ENCODE measurements around the gene TMEM143.
A peak's percentile ranks its signal among the peaks of the same experiment; 100 is the strongest.

TMEM143 gene

DNA sequence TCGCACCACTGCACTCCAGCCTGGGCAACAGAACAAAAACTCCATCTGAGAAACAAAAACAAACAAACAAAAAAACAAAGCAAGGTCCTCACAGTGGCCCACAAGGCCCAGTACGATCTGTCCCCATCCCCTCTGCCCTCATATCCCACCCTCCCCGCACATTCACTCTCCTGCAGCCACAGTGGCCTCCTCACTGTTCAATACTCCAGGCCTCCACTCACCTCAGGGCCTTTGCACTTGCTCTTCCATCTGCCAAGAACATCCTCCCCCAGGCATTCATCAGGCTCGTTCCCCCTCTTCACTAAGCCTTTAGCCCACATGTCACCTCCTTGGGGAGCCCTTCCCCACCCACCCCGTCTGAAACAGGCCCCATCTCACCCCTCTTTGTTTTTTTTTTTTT, 4.6 kb downstream of the TMEM143 start:
- no peak for DNase-seq (ENCODE audit: low read depth, low spot score)

DNA sequence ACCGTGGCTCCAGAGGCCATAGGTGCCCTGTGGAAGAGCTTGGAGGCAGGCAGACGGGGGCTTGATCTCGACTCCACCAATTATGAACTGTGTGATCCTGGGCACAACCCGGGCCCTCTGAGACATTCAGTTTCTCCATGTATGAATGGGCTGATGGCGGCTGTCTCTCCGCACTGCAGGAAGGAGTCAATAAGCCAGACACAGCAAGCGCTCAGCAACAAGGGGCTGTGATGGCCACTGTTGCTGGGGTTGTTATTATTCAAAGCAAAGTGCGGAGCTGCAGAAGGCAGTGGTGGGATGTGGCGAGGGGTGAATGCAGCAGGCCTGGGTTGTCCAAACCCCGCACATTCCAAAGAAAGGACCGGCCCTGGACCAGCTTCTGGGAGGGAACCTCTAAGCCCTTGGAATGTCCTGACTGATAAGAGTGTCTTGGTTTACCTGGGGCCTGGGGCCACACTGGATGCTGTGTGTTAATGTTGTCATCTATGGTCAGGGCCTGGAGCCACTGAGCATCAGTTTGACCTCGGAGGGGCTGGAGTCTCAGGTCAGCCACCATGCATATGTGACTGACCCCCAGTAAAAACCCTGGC, 8.3 kb downstream of the TMEM143 start:
- DNase-seq (ENCODE audit: low read depth, low spot score), result no peak

DNA sequence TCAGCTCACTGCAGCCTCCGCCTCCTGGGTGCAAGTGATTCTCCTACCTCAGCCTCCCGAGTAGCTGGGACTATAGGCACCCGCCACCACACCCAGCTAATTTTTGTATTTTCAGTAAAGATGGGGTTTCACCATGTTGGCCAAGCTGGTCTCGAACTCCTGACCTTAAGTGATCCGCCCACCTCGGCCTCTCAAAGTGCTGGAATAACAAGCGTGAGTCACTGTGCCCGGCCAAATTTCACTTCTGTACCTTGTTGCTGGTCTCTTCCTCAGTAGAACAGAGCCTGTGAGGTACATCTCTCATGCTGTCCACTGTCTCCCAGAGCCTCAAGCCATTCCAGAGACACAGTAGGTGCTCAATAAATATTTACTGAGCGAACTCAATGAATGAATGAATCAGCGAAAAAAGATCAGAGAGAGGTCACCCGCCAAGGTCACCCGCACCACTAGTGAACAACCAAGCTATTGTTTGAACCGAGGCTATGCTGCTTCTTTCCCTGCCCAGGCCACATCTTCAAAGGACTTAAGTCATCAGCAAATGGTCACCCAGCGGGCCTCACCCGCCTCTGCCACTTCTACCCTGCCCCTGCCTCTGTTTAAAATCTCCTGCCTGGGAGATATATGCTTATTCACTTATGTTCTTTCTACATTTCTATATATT, 9.3 kb downstream of the TMEM143 start:
- peak; percentile 58 for DNase-seq (ENCODE audit: low read depth, low spot score)

DNA sequence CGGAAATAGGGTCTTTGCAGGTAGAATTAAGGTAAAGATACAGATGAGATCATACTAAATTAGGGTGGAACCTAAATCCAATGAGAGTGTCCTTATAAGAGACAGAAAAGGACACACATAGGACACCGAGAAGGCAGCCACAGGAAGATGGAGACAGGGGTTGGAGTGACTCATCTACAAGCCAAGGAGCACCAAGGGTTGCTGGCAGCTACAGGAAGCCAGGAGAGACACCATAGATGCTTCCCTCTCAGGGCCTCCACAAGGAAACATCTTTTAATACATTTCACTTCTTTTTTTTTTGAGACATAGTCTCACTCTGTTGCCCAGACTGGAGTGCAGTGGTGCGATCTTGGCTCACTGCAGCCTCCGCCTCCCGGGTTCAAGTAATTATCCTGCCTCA, 10.1 kb downstream of the TMEM143 start:
- DNase-seq (ENCODE audit: low read depth, low spot score), result no peak

DNA sequence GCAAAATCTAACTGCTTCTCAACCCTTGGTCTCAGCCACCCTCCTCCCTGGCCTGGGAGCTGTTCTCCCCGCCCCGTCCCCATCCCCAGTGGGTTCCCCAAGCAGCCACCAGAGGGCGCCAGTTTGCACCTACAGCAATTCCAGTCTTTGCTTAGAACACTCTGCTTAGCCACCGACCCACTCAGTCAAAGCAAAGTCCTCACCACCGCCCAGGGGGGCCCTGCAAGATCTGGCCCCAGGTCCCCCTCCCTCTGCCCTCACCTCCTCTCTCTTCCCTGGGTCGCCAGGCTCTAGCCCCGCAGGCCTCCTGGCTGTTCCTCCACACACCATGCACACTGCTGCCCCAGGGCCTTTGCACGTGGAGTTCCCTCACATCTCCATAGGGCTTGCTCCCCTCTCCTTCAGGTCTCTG, 12.4 kb downstream of the TMEM143 start:
- DNase-seq (ENCODE audit: low read depth, low spot score), result no peak

DNA sequence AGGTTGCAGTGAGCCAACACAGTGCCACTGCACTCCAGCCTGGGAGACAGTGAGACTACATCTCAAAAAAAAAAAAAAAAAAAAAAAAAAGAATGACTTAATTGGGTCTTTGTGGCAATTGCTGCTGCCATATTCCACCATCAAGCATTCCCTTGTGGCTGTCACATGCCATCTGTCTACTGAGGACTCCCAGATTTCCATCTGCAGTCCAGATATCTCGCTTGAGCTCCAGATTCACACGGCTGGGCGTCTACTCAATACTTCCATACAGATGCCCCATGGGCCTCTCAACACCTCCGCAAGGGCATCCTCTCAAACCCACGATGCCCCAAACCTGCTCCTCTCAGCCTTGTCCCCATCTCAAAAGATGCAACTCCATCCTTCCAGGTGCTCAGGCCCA, 12.9 kb downstream of the TMEM143 start:
- DNase-seq (ENCODE audit: low read depth, low spot score), result no peak

DNA sequence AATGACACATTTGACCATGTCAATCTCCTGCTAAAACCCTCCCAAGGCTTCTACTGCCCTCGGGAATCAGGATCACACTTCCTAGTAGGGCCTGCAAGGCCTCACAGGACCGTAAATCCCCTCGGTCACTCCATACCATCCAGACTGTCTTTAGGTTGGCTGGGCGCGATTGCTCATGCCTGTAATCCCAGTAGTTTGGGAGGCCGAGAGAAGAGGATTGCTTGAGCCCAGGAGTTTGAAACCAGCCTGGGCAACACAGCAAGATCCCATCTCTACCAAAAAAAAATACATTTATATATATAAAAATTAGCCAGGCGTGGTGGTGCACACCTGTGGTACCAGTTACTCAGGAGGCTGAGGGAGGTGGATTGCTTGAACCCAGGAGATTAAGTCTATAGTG, 15.0 kb downstream of the TMEM143 start:
- no peak for DNase-seq (ENCODE audit: low read depth, low spot score)

DNA sequence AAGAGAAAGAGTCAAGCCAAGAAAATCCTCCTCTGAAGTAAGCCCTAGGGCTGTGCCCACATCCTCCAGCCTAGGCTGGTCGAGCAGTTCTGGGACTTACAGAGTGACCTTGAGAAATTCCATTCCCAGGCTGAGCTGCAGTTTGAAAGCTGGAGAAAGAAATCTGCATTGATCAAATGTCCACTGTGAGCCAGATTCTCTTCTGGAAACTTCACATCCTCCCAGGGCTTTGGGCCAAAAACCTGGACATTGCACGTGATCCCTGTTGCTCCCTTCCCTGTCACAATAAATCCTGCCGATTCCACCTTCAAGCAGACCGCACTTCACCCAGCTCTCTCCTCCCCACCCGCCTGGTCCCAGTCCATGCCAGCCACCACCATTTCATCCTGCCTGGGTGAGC, 15.7 kb downstream of the TMEM143 start:
- DNase-seq (ENCODE audit: low read depth, low spot score), result no peak

DNA sequence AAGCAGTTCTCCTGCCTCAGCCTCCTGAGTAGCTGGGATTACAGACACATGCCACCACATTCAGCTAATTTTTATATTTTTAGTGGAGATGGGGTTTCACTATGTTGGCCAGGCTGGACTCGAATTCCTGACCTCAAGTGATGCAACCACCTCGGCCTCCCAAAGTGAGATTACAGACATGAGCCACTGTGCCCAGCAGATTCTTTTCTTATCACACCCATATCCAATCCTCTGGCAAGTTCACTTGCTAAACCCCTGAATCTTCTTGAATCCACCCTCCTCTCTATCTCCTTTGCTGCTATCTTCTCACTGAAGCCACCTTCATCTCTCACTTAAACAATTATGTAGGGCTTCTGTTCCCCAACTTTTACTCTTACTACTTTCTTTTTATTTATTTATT, 17.5 kb downstream of the TMEM143 start:
- no peak for DNase-seq (ENCODE audit: low read depth, low spot score)

DNA sequence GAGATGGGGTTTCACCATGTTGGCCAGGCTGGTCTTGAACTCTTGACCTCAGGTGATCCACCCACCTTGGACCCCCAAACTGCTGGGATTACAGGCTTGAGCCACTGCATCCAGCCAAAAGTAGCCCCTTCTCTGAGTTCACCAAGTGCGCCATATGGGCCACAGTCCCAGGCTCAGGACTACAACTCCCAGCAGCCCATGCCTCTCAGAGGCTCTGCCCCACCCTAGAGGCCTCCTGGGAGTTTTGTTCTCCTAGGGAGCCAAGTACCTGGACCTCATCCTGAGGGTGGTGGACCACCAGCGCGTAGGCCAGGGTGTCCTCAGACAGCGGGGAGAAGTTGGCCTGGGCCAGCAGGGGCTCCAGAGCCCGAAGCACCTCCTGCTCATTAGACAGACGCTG, 18.8 kb downstream of the TMEM143 start:
- DNase-seq (ENCODE audit: low read depth, low spot score), result no peak

DNA sequence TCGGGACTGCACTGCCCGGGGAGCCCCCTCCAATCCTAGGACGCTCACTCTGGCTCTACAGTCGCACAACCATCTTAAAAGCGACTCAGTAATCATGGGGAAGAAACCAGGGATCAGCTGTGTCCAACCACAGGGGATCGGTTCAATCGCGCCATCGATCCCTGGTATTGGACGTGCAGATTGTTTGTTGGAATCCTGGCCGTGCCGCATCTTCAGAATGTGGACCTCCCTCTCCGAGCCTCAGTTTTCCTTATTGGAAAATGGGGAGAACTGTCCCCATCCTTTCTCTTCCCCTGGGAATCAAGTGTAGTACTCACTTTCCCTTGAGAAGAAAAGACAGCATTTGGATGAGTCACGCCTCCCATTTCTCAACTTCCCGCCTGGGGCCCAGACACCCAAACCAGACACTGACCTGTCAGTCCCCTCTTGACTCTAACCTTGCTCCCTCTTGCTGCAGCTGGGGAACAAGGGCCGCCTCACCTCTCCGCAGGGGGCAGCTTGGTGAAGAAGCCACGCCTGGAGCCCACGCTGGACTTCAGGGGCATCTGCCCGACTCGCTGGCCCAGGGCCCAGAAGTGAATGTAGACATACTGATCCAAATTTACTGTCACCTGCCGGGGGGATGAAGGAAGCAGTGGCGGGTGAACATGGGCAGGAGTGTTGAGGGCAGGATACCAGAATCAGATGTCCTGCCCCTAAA, 20.7 kb downstream of the TMEM143 start:
- no peak for DNase-seq (ENCODE audit: low read depth, low spot score)

DNA sequence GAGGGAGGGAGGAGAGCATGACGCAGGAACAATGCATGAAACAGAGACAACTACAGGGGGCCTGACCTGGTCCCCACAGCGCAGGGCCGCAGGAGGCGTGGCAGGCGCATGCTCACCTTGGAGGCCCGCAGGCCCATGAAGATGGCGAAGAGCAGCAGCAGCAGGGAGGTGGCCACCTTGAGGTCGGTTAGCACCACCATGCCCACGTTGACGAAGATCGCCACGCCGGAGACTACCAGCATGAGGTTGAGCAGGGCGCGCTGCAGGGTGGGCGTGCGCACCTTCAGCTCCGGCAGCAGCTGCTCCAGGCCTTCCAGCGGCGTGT, 21.4 kb downstream of the TMEM143 start:
- no peak for DNase-seq (ENCODE audit: low read depth, low spot score)

DNA sequence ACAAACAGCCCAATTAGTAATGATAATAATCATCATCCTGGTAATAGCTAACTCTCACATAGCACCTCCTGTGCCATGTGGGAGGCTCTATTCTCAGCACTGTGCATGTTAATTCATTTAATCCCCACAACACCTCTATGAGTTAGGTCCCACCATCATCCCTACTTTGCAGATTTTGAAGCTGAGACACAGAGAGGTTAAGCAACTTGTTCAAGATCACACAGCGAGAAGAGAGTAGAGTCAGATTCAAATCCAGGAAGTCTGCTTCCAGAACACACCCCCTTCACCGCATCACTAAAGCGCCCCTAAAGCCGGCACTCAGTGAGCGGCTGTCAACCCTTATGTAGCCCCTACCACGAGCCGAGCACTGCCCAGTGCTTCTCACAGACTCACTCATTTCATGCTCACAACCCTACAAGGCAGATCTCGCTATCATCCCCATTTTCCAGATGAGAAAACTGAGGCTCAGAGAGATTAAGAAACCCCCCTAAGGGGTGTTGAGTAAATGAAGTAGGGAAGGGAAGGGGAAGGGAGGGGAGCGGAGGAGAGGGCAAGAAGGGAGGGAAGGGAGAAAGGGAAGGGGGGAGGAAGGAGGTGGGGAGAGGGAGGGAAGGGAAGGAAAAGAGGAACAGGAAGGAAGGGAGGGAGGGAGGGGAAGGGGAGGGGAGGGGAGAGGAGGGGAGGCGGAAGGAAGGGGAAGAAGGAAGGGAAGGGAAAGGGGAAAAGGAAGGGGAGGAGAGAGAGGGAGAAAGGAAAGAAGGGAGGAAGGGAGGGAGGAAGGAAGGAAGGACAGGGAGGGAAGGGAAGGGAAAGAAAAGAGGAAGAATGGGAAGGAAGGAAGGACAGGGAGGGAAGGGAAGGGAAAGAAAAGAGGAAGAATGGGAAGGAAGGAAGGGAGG, 22.0 kb downstream of the TMEM143 start:
- no peak for DNase-seq (ENCODE audit: low read depth, low spot score)

DNA sequence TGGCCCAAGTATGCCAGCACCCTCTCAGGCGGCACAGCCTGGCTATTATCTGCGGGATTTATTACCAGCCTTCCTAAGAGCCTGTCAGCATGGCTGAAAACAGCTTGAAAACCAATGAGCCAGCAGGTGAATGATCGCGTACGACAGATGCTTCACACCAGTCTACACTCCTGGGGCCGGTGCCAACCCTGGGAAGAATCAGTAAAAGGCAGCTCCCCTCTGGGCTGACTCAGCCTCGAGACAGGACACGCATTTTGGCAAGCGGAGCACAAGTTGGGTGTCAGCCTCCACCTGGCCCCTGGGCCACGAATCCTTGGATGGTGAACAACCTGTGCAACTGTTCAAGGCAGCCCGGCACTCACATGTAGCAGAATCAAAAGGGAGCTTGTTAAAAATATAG, 22.7 kb downstream of the TMEM143 start:
- no peak for DNase-seq (ENCODE audit: low read depth, low spot score)

DNA sequence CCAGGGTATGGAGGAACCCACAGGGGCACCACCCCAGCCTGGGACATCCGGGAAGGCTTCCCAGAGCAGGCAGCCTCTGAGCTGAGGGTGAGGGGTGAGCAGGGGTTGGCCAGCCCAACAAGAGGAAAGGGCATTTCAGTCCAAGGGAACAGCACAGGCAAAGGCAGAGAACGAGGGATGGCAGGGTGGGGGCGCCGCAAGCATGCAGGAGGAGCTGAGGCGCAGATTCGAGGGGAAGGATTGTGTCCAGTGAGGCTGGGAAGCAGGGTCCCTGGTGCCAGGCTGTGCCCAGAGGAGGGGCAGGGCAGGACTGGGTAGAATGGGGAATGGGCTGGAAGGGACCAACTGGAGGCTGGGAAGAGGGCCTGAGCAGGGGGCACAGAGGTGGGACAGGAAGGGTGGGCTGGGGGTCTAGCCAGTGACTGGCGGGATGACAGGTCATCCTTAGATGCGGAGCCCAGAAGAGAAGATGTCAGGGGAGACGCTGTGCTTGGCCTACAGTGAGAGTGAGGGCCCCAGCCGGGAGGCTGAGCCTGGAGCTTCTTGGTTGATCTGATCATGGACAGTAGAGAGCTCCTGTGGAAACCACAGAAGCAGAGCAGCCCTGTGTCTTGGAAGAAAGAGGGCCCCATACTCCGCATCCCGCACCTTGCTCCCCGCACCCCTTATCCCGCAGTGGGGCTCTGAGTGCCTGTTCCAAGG, 24.8 kb downstream of the TMEM143 start:
- DNase-seq (ENCODE audit: low read depth, low spot score), result no peak

DNA sequence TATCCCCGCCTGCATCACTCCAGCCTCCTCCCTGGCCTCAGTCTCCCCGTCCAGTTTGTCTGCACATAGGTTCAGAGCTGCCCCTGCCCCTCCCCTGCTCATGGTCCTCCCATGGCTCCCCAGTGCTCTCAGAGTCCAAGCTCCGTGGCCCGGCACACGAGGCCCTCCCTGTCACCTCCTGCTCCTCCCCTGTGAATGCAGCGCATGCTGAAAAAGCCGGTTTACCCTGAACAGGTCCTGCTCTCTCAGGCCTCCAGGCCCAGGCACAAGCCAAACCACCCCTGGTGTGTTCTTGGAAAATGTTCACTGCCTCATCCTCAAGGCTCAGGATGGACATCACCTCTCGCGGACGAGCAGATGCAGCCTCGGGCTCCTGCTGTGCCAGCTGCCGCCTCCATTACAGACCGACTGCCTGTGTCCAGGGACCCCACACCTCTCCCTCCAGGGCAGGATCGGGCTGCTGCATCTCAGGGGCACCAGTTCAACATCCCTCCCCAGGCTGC, 25.4 kb downstream of the TMEM143 start:
- DNase-seq (ENCODE audit: low read depth, low spot score), result no peak

DNA sequence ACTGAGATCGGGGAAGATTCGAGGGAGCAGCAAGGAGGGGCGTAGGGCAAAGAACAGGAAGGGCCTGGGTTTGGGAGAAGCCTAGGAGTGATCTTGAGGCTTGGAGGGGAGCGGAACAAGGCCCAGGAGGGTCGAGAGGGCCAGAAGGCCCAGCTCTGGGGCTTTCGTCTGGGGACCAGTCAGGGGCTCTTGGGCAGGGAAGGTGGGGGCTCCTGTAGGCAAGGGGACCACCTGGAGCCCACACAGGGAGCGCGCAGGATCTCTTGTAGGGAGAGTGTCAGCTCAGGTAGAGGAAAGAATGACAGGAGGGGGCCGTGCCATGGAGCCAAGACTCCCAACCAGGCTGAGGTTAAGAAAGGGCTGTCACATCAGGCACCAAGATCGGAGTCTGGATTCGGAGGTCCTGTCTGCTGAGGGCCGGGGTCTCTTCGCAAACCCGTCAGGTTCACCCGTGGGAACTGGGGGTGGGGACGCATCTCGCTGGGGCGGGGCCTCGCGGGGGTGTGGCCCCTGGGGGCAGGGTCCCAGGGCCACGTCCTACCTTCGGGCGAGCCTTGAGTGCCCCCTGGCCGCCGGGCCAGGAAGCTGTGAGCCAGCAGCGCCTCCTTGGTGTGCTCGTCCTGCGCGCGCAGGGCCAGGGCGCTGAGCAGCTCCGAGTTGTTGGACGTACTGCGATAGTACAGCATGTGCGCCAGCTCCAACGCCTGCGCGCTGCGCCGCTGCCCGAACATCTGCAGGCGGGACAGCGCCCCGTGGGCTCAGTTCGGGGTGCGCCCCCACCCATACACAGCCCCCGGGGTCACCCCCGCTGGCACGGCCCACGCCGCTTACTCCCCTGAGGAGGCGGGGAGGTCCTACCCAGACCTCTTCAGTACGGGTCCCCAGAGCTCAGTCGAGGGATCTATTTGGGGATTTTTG, 30.0 kb downstream of the TMEM143 start:
- DNase-seq (ENCODE audit: low read depth, low spot score), result peak; percentile 80

DNA sequence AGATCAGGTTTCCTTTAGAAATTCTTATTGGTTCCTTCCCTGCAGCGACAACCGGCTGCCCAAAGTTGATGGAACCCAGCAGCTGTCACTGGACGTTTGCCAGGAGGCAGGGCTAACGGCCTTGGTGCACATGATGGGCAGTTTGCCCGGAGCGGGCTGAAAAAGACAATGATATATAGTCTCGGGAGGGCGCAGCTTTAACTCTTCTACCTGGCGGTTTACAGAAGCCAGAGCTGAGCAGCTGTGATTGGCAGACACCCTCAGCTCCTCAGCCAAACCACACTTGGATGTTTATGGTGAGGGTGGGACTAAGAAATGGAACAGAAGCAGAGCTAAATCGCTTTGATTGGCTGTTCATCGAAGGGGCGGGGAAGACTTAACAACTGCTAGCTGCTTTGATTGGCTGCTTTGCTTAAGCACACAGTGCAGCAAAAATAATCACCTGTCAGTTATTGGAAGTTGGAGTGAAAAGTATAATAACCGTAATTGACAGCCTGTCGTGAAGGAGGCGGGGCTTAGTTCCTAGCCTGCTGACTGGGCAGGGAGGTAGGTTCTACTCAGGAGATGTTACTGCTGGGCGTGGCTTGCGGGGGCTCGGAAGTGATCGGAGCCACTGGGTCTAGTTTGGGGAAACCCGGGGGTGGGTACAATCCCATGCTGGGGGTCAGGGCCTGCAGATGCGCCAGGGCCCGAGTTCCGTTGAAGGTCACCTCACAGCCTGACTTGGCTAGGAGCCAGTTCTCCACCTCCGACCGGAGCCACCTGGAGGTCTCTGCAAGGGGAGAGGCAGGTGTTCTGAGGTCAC, 30.9 kb downstream of the TMEM143 start:
- peak; percentile 94 for DNase-seq (ENCODE audit: low read depth, low spot score)

DNA sequence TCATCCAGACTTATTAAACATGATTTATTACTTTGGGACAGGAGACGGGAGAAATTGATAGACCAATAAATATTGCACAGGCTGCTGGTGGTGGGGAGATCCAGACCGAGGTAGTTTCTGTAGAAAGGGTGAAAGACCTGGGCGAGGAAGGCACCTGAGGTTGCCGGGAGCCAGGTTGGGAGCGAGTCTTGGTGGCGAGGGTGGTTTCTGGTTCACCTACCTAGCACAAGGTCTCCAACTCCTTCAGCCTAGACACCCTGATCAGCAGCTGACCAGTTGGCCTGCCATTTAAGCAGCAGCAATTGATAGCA, 31.4 kb downstream of the TMEM143 start:
- no peak for DNase-seq (ENCODE audit: low read depth, low spot score)

All from smooth muscle cell of the brain vasculature (primary cell).